HG02943 (cell line): ENCODE results near the gene FLYWCH1.
"Not testable (repeated sequence)": the region's sequence is repeated elsewhere in the genome, so short reads cannot be mapped to it uniquely, and the experiment has no call there.

Experiments
- ATAC-seq: cut with Tn5 transposase; IDR thresholded peaks from one replicate; pipeline ENCODE4 v1.9.1; 2021; ENCODE audit warnings: mild to moderate bottlenecking, low read depth, moderate library complexity; ENCODE audit not compliant: unreplicated experiment

The FLYWCH1 gene

DNA sequence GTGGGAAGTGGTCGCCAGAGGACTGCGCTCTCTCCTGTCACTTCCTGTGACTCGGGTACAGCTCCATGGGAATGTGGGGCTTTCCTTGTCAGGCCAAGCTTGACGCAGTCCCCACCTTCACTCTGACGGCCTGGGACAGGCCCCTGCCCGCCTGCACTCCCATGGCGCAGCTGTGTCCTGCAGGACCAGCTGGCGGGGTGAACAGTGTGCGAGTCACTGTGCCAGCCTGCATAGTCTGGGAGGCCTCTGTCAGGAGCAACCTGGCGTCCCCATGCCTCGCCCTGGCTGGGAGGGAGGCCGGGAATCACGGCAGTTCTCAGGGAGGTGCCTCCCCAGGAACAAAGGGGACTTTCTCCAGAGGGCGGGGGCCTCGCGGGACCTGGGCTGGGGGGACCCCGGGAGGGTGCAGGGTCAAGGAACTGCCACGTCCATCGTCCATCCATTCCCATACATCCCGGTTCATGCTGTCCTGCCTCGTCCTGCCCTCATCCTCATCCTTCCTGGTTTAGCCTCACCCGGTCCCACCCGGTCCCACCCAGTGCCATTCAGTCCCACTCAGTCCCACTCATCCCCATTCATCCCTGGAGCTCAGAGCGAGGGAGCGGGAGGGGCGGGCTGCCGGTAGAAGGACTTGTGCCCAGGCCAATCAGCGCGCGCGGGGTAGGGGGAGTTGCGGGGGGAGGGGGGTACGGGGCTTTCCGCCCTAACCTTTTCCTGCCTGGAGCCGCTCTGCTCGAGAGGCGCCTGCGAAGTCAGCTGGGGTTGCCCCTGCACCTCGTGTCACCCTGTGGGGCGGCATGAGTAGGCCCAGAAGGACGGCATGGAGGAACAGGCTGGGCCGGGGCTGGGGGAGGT lies 13.4 kb downstream of the FLYWCH1 start:
- ATAC-seq: no peak

DNA sequence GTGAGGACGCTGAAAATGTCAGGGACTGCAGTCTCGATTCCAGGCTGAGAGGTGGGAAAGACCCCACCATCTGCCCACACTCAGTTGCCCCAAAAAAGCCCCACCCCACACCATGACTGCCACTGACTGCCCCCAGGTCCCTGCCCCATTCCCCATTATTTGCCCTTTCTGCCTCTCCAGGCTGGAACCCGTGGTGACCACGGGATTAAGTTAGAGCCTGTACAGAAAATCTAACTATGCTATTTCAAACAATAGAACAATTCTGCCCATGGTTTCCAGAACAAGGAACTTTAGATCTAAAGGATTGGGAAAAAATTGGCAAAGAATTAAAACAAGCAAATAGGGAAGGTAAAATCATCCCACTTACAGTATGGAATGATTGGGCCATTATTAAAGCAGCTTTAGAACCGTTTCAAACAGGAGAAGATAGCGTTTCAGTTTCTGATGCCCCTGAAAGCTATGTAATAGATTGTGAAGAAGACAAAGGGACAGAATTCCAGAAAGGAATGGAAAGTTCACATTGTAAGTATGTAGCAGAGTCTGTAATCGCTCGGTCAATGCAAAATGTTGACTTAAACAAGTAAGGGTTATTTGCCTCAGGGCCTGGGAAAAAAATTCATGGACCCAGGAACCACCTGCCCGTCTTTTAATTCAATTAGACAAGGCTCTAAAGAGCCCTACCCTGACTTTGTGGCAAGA lies 14.4 kb downstream of the FLYWCH1 start:
- ATAC-seq: no peak

DNA sequence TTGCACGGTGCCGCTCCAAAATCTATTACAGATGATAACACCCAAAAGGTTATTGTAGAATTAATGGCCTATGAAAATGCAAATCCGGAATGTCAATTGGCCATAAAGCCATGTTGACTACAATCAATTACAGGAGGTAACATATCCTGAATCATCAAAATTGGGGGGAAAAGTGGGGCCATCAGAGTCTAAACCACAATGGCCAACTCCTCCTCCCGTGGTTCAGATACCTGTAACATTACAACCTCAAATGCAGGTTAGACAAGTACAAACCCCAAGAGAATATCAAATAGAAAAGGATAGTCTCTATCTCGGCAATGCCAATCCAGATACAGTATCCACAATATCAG lies 14.9 kb downstream of the FLYWCH1 start:
- ATAC-seq: no peak

DNA sequence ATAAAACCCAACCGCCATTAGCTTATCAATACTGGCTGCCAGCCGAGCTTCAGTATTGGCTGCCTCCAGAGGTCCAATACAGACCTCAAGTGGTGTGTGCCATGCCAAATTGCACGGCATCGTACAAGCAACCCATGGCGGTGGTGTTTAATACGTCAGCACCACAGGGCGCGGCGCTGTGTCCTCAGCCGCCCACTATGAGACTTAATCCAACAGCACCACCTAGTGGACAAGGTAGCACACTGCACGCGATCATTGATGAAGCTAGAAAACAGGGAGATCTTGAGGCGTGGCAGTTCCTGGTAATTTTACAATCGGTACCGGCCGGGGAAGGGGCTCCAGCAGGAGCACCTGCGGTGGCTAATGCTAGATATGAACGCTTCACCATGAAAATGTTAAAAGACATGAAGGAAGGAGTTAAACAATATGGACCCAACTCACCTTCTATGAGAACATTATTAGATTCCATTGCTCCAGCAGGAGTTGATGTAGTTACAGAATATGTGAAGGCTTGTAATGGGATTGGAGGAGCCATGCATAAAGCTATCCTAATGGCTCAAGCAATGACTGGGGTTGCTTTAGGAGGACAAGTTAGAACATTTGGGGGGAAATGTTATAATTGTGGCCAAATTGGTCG lies 15.4 kb downstream of the FLYWCH1 start:
- no peak for ATAC-seq

DNA sequence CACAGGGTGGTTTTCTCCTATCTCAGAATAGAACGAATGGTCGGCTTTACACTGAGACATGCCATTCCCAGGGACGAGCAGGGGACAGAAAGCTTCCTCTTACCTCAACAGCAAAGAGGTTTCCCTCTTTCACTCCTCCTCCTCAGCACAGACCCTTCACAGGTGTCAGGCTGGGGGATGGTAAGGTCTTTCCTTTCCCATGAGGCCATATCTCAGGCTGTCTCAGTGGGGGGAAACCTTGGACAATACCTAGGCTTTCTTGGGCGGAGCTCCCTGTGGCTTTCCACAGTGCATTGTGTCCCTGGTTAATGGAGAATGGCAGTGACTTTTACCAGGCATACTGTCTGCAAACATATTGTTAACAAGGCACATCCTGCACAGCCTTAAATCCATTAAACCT lies 16.4 kb downstream of the FLYWCH1 start:
- not testable (repeated sequence) for ATAC-seq

DNA sequence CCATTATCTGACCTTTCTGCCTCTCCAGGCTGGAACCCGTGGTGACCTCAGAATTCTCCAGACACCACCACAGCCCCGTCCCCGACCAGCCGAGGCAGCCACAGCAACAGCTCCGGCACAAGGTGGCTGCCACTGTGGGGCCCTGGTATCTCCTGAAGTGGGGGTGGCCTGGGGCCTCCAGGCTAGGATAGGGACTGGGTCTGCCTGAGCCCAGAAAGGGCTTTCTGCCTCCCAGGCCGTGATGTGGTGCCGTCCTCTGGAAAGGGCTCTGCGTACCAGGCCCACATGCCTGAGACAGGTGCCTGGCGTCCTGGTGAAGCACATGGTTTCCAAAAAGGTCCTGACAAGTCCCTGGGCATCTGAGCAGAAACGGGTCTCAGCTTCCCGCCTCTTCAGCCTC lies 17.1 kb downstream of the FLYWCH1 start:
- ATAC-seq: no peak

DNA sequence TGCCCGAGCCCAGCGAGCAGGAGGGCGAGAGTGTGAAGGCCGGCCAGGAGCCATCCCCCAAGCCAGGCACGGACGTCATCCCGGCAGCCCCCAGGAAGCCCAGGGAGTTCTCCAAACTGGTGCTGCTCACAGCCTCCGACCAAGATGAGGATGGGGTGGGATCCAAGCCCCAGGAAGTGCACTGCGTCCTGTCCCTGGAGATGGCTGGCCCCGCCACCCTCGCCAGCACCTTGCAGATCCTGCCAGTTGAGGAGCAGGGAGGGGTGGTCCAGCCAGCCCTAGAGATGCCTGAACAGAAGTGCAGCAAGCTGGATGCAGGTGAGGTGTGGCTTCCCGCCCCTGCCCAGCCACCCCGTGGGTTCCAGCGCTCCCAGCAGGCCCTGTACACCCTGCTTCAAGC lies 18.0 kb downstream of the FLYWCH1 start:
- ATAC-seq: no peak

DNA sequence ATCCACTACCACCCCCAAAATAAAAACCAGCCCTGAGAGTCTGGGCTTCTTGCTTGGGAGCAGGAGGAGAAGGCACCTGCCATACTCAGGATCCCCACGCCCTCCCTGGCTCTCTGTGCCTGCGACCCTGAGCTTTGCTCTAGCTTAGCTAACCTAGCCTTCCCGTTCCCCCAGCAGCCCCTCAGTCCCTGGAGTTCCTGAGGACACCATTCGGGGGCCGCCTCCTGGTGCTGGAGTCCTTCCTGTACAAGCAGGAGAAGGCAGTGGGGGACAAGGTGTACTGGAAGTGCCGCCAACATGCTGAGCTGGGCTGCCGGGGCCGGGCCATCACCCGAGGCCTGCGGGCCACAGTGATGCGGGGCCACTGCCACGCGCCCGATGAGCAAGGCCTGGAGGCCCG lies 18.5 kb downstream of the FLYWCH1 start:
- no peak for ATAC-seq

DNA sequence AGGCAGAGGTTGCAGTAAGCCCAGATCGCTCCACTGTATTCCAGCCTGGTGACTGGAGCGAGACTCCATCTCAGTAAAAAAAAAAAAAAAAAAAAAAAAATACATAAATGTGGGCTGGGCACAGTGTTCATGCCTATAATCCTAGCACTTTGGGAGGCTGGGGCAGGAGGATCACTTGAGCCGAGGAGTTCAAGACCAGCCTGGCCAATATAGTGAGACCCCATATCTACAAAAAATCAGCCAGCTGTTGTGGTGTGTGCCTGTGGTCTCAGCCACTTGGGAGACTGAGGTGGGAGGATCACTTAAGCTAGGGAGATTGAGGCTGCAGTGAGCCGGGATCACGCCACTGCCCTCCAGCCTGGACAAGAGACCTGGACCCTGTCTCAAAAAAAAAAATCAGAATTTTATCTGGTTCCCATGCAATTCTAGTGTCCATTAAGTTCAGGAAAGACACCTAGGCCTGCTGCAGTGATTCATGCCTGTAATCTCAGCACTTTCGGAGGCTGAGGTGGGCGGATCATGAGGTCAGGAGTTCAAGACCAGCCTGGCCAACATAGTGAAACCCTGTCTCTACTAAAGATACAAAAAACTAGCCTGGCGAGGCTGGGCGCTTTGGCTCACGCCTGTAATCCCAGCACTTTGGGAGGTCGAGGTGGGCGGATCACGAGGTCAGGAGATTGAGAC lies 19.6 kb downstream of the FLYWCH1 start:
- ATAC-seq: not testable (repeated sequence)

DNA sequence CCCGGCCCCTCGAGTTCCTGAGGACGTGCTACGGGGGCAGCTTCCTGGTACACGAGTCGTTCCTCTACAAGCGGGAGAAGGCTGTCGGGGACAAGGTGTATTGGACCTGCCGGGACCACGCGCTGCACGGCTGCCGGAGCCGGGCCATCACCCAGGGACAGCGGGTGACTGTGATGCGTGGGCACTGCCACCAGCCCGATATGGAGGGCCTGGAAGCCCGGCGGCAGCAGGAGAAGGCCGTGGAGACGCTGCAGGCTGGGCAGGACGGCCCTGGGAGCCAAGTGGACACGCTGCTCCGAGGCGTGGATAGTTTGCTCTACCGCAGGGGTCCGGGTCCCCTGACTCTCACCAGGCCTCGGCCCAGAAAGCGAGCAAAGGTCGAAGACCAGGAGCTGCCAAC lies 21.4 kb downstream of the FLYWCH1 start:
- no peak for ATAC-seq

DNA sequence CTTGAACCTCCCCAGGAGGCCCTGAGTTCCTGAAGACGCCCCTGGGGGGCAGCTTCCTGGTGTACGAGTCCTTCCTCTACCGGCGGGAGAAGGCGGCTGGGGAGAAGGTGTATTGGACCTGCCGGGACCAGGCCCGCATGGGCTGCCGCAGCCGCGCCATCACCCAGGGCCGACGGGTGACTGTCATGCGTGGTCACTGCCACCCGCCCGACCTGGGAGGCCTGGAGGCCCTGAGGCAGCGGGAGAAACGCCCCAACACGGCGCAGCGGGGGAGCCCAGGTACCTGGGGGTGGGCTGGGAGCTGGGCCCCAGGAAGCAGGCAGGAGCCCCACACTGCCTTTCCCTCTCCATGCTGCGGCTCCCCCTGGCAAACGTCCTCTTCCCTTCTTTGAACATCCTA lies 22.0 kb downstream of the FLYWCH1 start:
- no peak for ATAC-seq

DNA sequence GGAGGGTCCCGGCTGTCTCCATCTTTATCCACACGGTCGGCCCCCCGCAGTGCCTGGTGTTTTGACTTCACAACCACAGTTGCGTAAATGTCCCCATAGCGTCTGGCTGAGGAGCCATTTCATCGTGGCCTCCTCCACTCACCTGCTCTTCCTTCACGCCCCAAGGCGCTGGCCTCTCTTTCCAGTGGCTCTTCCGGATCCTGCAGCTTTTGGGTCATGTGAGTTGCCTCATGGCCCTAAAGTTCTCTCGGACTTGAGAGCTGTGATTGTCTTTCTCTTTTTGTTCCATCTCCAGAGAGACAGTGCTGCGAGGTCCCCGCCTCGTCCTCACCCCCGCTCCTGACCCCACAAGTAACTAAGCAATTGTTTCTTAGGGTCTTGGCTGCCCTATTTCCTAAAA lies 22.7 kb downstream of the FLYWCH1 start:
- ATAC-seq: no peak

DNA sequence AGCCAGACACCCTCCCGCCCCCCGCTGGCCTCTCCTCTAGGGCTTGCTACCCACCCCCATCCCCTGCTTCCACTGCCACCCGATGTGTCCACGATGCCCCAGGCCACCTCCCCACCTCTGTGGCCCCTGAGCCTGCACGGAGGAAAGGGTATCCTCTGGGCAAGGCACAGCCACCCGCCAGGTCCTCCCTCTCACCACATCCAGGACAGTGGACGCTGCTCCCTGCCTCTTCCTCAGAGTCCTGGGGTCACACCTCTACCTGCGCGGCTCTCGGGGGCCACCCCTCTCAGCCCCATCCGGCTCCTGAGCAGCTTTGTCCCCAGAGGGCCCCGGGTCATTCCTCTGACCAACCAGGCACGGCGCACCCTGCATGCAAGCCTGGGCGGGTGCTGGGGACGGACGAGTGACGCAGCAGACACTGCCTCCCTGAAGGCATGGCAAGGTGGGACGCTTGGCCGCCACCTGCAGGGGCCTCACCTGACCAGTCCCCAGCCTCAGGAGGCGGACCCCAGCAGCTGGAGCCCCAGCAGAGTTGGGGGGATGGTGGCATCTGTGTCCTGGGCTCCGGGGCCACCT lies 24.8 kb downstream of the FLYWCH1 start:
- ATAC-seq: no peak

DNA sequence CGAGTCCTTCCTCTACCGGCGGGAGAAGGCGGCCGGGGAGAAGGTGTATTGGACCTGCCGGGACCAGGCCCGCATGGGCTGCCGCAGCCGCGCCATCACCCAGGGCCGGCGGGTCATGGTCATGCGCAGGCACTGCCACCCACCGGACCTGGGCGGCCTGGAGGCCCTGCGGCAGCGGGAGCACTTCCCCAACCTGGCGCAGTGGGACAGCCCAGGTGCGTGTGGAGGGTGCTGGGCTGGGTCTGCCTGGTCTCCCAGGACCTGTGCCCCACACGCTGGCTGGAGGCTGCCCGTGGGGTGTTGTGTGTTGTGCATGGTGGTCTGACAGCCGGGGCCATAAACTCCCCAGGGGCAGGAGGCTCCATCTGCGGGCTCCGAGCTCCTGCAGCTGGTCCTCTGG lies 25.4 kb downstream of the FLYWCH1 start:
- no peak for ATAC-seq

DNA sequence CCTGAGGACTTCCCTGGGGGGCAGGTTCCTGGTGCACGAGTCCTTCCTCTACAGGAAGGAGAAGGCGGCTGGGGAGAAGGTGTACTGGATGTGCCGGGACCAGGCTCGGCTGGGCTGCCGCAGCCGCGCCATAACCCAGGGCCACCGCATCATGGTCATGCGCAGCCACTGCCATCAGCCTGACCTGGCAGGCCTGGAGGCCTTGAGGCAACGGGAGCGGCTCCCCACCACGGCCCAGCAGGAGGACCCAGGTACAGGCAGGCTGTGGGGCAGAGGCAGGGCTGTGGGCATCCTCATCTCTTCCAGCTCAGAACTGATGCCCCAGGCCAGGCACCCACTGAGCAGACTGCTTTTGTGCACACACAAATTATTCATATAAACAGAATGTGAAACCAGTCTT lies 26.5 kb downstream of the FLYWCH1 start:
- ATAC-seq: no peak

DNA sequence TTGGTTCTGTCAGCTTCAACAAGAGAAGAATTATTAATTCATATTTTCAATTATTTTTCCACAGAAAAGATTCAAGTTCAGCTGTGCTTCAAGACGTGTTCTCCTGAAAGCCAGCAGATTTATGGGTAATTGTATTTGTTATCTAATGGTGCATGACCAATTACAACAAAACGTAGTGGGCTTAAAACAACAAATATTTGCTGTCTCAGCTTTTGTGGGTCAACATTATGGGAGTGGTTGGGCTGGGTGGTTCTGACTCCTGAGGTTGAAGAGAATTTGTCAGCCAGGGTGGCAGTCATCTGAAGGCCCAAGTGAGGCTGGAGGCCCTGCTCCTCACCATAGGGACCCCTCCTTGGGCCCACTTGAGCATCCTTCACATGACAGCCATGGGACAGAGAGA lies 28.2 kb downstream of the FLYWCH1 start:
- ATAC-seq: no peak

DNA sequence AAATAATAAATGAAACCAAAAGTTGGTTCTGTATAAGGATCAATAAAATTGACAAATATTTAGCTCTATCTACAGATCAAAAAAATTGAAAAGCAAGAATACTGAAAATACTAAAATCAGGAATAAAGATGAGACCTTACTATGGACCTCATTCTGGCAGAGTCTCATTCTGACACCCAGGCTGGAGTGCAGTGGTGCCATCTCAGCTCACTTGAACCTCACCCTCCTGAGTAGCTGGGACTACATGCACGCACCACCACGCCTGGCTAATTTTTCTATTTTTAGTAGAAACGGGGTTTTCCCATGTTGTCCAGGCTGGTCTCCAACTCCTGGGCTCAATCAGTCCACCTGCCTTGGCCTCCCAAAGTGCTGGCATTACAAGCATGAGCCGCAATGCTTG lies 30.3 kb downstream of the FLYWCH1 start:
- no peak for ATAC-seq

DNA sequence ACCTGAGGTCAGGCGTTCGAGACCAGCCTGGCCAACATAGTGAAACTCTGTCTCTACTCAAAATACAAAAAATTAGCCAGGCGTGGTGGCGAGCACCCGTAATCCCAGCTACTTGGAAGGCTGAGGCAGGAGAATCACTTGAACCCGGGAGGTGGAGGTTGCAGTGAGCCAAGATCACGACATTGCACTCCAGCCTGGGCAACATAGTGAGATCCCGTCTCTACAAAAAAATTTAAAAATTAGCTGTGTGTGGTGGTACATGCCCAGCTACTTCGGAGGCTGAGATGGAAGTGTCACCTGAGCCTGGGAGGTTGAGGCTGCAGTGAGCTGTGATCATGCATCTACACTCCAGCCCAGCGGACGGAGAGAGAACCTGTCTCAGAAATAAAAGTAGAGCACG lies 32.0 kb downstream of the FLYWCH1 start:
- not testable (repeated sequence) for ATAC-seq

DNA sequence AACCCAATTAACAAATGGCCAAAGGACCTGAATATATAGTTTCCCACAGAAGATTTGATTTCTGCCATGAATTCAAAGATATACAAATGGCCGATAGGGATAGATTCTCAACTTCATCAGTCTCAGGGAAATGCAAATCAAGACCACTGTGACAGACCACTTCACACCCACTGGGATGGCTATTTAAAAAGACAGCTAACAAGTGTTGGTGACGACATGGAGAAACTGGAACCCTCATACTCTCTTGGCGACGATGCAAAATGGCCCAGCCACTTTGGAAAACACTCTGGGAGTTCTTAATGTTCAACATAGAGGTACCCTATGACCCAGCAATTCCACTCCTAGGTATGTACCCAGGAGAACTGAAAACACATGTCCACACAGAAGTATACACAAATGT lies 34.9 kb downstream of the FLYWCH1 start:
- ATAC-seq: no peak

DNA sequence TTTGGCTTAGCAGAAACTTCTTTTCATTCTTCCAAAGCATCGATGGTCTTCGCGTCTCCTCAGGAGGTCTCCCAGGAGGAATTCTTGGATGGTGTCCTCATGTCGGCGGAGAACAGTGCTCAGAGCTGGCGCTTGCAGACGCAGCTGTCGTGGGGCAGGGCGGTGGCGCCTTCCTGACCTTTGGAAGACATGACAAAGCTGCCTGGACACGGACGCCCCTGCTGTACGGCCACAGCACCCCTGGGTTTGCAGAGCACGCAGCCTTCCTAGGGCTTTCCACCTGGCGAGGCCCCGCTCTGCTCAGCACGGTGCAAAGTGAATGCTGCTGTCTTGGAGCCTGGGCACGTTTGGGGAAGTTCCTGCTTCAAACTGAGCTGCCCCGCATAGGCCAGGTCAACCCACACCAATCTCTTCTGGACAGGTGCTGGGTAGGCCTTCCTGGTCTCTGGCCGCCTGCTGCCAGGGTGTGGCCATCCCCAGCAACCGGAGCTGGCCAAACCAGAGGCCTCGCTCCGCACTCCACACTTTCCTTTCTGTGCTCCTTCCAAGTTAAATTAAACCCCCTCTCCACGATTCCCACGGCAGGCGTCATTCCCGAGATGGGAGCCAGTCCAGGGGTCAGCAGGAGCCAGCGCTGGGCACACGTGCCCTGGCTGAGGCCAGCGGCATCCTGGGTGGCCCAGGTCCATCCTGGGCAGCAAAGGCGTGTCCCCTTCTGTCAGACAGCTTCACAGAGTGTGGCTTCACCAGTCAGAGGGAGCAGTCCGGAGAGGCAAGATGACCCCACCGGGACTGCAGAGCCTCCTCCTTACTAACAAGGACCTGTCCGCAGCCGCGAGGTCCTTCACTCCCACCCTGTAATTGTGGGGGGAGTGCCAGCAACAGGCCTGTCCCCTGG lies 37.3 kb downstream of the FLYWCH1 start:
- no peak for ATAC-seq
